WTC11 (cell line): ENCODE data around the gene BBLN. TPM values are rescaled to one million over a fixed set of nuclear protein-coding genes. Genes with fewer than 3 reads are reported as not detected.

Experiments used
- ATAC-seq: fragments of 200-7000 bp; cut with Tn5 transposase; 2 replicates; pipeline ENCODE4 v1.10.0; 2021; ENCODE audit warnings: mild to moderate bottlenecking, moderate library complexity
- CTCF ChIA-PET: fragments of 300-600 bp; sonication (Branson Sonifier 250); formaldehyde crosslinking; loops from one replicate; lab custom pipeline; 2021; ENCODE audit warnings: antibody characterized with exemption; lab: Charles Lee
- POLR2A ChIA-PET: fragments of 350-600 bp; sonication (Branson Sonifier 250); formaldehyde crosslinking; loops from one replicate; lab custom pipeline; 2021; ENCODE audit warnings: antibody characterized with exemption; lab: Charles Lee
- DNase-seq: peaks from one replicate; pipeline ENCODE4 v3.0.0; 2021; ENCODE audit warnings: low spot score
- H3K27ac Mint-ChIP-seq: 2 replicates; pipeline ENCODE4 v1.8.0; 2021; ENCODE audit warnings: mixed read lengths
- H3K27me3 Mint-ChIP-seq: 2 replicates; pipeline ENCODE4 v1.8.0; 2021; ENCODE audit warnings: low read depth, mild to moderate bottlenecking, moderate library complexity, mixed read lengths
- H3K36me3 Mint-ChIP-seq: 2 replicates; pipeline ENCODE4 v1.8.0; 2021; ENCODE audit warnings: mixed read lengths
- H3K4me1 Mint-ChIP-seq: 2 replicates; pipeline ENCODE4 v1.8.0; 2022; ENCODE audit warnings: mixed read lengths
- H3K4me3 Mint-ChIP-seq: 2 replicates; pipeline ENCODE4 v1.8.0; 2021; ENCODE audit warnings: mild to moderate bottlenecking, moderate library complexity, mixed read lengths
- H3K9me3 Mint-ChIP-seq: 2 replicates; pipeline ENCODE4 v1.8.0; 2021; ENCODE audit warnings: mixed read lengths
- ETV6 ChIP-seq: sonication (generic); formaldehyde crosslinking; IDR thresholded peaks from 2 replicates; pipeline ENCODE4 v1.8.1; 2022; ENCODE audit warnings: mild to moderate bottlenecking, missing genetic modification reagents
- NFE2L1 ChIP-seq: sonication (generic); formaldehyde crosslinking; IDR thresholded peaks from 2 replicates; pipeline ENCODE4 v1.8.1; 2023; ENCODE audit warnings: missing genetic modification reagents
- NFYB ChIP-seq: sonication (generic); formaldehyde crosslinking; conservative IDR thresholded peaks from 2 replicates; pipeline ENCODE4 v1.8.0; 2022; ENCODE audit warnings: low read depth, missing genetic modification reagents
- NR3C1 ChIP-seq: sonication (generic); formaldehyde crosslinking; conservative IDR thresholded peaks from 2 replicates; pipeline ENCODE4 v1.8.1; 2023; ENCODE audit warnings: low read depth, mild to moderate bottlenecking, missing genetic modification reagents
- RELA ChIP-seq: sonication (generic); formaldehyde crosslinking; IDR thresholded peaks from 2 replicates; pipeline ENCODE4 v1.8.1; 2022; ENCODE audit warnings: missing genetic modification reagents, mild to moderate bottlenecking, borderline replicate concordance
- TCF7 ChIP-seq: sonication (generic); formaldehyde crosslinking; IDR thresholded peaks from 2 replicates; pipeline ENCODE4 v1.8.0; 2022; ENCODE audit warnings: mild to moderate bottlenecking, low read depth, missing genetic modification reagents, moderate library complexity
- ZNF138 ChIP-seq: sonication (generic); formaldehyde crosslinking; conservative IDR thresholded peaks from 2 replicates; pipeline ENCODE4 v1.8.1; 2022; ENCODE audit warnings: mild to moderate bottlenecking, moderate library complexity, missing genetic modification reagents
- ZNF219 ChIP-seq: sonication (generic); formaldehyde crosslinking; IDR thresholded peaks from 2 replicates; pipeline ENCODE4 v1.8.0; 2023; ENCODE audit warnings: missing genetic modification reagents, mild to moderate bottlenecking, borderline replicate concordance
- ZNF263 ChIP-seq: sonication (generic); formaldehyde crosslinking; IDR thresholded peaks from 2 replicates; pipeline ENCODE4 v1.8.1; 2022; ENCODE audit warnings: low read depth, mild to moderate bottlenecking, moderate library complexity, missing genetic modification reagents
- total RNA-seq: library from RNA; stranded (reverse); gene quantifications from 3 replicates; pipeline ENCODE4 v1.2.3, GENCODE V29; 2021
- TF ChIP-seq, protein P1 (sequence below): sonication (generic); formaldehyde crosslinking; IDR thresholded peaks from 2 replicates; pipeline ENCODE4 v1.8.1; 2023; ENCODE audit warnings: mild to moderate bottlenecking, missing genetic modification reagents, borderline replicate concordance
- TF ChIP-seq, protein P2 (sequence below): sonication (generic); formaldehyde crosslinking; IDR thresholded peaks from 2 replicates; pipeline ENCODE4 v1.8.1; 2022; ENCODE audit warnings: low read depth, missing genetic modification reagents, borderline replicate concordance
- TF ChIP-seq, protein P3 (sequence below): sonication (generic); formaldehyde crosslinking; IDR thresholded peaks from 2 replicates; pipeline ENCODE4 v1.8.0; 2022; ENCODE audit warnings: mild to moderate bottlenecking, missing genetic modification reagents
- TF ChIP-seq, protein P4 (sequence below): sonication (generic); formaldehyde crosslinking; conservative IDR thresholded peaks from 2 replicates; pipeline ENCODE4 v1.8.1; 2022; ENCODE audit warnings: mild to moderate bottlenecking, missing genetic modification reagents
- TF ChIP-seq, protein P5 (sequence below): fragments of 250-450 bp; sonication (Bioruptor Pico); conservative IDR thresholded peaks from 2 replicates; pipeline ENCODE4 v1.9.0; 2021; ENCODE audit warnings: mild to moderate bottlenecking

The BBLN gene
- total RNA-seq, 1 experiment from 2014 or later: 77.1 TPM

DNA sequence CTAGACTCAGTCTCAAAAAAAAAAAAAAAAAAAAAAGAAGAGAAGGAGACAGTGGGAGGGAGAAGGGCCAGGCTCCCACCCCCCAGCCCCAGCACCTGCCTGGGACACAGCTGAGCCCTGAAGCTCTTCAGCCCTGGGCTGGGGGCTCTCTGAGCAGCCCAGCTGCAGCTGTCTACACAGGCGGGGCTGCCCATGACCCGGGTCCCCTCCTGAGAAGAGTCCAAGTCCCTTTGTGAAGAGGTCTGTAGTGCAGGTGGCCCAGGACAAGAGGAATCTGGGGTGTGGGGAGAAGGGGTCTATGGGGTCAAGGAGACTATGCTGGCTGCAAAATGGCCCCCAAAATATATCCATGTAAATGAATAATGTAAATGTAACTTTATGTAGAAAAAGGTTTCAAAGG lies 17.5 kb upstream of the BBLN start (continued):
- TF ChIP-seq ZNF263 (CRISPR knock-in tag): no peak
- TF ChIP-seq, protein P1, sequence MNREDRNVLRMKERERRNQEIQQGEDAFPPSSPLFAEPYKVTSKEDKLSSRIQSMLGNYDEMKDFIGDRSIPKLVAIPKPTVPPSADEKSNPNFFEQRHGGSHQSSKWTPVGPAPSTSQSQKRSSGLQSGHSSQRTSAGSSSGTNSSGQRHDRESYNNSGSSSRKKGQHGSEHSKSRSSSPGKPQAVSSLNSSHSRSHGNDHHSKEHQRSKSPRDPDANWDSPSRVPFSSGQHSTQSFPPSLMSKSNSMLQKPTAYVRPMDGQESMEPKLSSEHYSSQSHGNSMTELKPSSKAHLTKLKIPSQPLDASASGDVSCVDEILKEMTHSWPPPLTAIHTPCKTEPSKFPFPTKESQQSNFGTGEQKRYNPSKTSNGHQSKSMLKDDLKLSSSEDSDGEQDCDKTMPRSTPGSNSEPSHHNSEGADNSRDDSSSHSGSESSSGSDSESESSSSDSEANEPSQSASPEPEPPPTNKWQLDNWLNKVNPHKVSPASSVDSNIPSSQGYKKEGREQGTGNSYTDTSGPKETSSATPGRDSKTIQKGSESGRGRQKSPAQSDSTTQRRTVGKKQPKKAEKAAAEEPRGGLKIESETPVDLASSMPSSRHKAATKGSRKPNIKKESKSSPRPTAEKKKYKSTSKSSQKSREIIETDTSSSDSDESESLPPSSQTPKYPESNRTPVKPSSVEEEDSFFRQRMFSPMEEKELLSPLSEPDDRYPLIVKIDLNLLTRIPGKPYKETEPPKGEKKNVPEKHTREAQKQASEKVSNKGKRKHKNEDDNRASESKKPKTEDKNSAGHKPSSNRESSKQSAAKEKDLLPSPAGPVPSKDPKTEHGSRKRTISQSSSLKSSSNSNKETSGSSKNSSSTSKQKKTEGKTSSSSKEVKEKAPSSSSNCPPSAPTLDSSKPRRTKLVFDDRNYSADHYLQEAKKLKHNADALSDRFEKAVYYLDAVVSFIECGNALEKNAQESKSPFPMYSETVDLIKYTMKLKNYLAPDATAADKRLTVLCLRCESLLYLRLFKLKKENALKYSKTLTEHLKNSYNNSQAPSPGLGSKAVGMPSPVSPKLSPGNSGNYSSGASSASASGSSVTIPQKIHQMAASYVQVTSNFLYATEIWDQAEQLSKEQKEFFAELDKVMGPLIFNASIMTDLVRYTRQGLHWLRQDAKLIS (CRISPR knock-in tag): no peak

DNA sequence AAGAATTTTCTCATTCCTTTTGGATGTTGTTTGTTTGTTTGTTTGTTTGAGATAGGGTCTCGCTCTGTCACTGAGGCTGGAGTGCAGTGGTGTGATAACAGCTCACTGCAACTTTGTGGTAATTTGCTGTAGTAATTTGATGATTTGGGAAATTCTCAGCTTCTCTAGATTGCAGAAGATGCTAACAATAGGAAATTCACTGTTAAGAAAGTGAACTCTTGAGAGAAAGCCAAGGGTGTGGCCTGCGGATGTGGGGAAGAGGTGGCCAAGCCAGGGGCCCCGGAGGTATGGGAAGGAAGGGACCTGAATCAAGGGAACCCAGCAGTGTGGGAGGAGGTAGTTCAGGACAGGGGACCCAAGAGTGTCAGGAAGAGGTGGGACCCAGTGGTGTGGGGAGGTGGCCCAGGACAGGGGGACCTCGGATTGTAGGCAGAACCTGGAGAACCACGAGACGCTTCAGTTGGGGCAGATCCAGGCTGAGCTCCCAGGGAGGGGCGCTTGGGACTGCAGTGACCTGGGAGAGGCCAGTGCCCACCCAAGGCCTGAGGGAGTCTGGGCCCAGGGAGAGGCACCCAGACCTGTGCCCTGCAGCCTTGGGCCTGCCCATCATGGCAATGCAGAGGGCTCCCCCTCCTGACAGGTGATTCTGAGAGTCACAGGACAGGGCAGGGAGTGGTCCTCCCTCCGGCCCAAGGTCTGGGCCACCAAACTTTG lies 16.4 kb upstream of the BBLN start:
- ChIA-PET CTCF (interaction anchor here (2.9 kb wide), 1 partner anchor 26 kb away, joined by 15 read pairs; no protein-coding TSS in a partner anchor), POLR2A (no interaction called here)
- Mint-ChIP-seq H3K4me3 (no peak overlapping the region), H3K27ac (no peak overlapping the region), H3K27me3 (no peaks in the 10 kb centered on the region), H3K9me3 (no peaks in the 10 kb centered on the region), H3K4me1 (no peaks in the 10 kb centered on the region), H3K36me3 (no peaks in the 10 kb centered on the region)
- TF ChIP-seq ETV6 (CRISPR knock-in tag) (no peak), NFYB (CRISPR knock-in tag) (no peak), ZNF219 (no peak), RELA (CRISPR knock-in tag) (no peak), TCF7 (CRISPR knock-in tag) (no peak), NFE2L1 (CRISPR knock-in tag) (no peak), ZNF138 (CRISPR knock-in tag) (no peak), NR3C1 (no peak)
- TF ChIP-seq, protein P2, sequence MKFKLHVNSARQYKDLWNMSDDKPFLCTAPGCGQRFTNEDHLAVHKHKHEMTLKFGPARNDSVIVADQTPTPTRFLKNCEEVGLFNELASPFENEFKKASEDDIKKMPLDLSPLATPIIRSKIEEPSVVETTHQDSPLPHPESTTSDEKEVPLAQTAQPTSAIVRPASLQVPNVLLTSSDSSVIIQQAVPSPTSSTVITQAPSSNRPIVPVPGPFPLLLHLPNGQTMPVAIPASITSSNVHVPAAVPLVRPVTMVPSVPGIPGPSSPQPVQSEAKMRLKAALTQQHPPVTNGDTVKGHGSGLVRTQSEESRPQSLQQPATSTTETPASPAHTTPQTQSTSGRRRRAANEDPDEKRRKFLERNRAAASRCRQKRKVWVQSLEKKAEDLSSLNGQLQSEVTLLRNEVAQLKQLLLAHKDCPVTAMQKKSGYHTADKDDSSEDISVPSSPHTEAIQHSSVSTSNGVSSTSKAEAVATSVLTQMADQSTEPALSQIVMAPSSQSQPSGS (CRISPR knock-in tag): no peak
- TF ChIP-seq, protein P3, sequence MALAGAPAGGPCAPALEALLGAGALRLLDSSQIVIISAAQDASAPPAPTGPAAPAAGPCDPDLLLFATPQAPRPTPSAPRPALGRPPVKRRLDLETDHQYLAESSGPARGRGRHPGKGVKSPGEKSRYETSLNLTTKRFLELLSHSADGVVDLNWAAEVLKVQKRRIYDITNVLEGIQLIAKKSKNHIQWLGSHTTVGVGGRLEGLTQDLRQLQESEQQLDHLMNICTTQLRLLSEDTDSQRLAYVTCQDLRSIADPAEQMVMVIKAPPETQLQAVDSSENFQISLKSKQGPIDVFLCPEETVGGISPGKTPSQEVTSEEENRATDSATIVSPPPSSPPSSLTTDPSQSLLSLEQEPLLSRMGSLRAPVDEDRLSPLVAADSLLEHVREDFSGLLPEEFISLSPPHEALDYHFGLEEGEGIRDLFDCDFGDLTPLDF (CRISPR knock-in tag): no peak
- TF ChIP-seq, protein P4, sequence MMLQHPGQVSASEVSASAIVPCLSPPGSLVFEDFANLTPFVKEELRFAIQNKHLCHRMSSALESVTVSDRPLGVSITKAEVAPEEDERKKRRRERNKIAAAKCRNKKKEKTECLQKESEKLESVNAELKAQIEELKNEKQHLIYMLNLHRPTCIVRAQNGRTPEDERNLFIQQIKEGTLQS (CRISPR knock-in tag): no peak
- TF ChIP-seq, protein P5, sequence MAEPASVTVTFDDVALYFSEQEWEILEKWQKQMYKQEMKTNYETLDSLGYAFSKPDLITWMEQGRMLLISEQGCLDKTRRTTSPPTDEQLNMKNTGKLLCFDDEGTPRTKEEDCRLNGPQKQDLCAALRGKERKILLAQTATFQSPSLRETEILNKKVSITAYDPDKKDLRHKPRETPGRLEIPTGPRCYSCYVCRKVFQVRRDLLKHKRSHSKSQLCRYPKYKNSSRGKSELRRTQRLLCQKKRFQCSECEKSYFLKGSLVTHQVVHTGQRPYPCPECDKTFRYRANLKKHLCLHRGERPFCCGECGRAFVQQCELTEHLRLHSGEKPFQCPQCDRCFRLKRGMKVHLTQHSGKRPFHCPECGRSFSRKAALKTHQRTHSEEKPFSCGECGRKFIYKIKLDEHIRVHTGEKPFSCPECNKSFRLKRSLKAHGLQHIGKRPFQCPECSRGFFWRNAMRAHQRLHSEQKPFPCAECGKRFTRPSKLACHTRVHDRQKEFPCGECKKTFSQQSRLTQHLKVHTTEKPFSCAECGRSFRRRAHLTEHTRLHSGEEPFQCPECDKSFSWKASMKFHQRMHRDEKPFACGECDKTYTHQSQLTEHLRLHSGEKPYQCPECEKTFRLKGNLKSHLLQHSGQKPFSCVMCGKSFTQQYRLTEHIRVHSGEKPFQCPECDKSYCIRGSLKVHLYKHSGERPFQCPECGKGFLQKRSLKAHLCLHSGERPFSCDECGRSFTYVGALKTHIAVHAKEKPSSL (CRISPR knock-in tag): no peak
- peak; percentile 50 for ATAC-seq
- DNase-seq: no peak
